Activated gamma-delta T cell (primary cell): ENCODE data around the gene CIAO2A.
"Not testable (repeated sequence)": the region's sequence is repeated elsewhere in the genome, so short reads cannot be mapped to it uniquely, and the experiment has no call there.

Experiments
- DNase-seq: peaks from one replicate; lab custom pipeline; 2025; lab: John Stamatoyannopoulos, UW

CIAO2A gene

GRCh38 chr15:64071931-64072765, 21.5 kb downstream of the CIAO2A start:
- DNase-seq: no peak

GRCh38 chr15:64070965-64071851, 22.4 kb downstream of the CIAO2A start:
- DNase-seq: no peak

- DNase-seq: no peak
Observed at GRCh38 chr15:64070106-64070505, 23.5 kb downstream of the CIAO2A start.

- no peak for DNase-seq
Observed at GRCh38 chr15:64068133-64068532, 25.5 kb downstream of the CIAO2A start.

- no peak for DNase-seq
Observed at GRCh38 chr15:64067564-64068030, 26.0 kb downstream of the CIAO2A start.

- DNase-seq: no peak
Observed at GRCh38 chr15:64066451-64066850, 27.2 kb downstream of the CIAO2A start.

- DNase-seq: peak; percentile 10
Observed at GRCh38 chr15:64060716-64061115, 32.9 kb downstream of the CIAO2A start.

- not testable (repeated sequence) for DNase-seq
Observed at GRCh38 chr15:64059104-64059503, 34.5 kb downstream of the CIAO2A start.

- no peak for DNase-seq
Observed at GRCh38 chr15:64058279-64058678, 35.4 kb downstream of the CIAO2A start.

- DNase-seq: not testable (repeated sequence)
Observed at GRCh38 chr15:64053674-64054073, 40.0 kb downstream of the CIAO2A start.

GRCh38 chr15:64052925-64053491, 40.6 kb downstream of the CIAO2A start:
- no peak for DNase-seq

- no peak for DNase-seq
Observed at GRCh38 chr15:64051407-64052259, 42.0 kb downstream of the CIAO2A start.

- no peak for DNase-seq
Observed at GRCh38 chr15:64051093-64051402, 42.6 kb downstream of the CIAO2A start.

- no peak for DNase-seq
Observed at GRCh38 chr15:64050281-64051092, 43.2 kb downstream of the CIAO2A start.

GRCh38 chr15:64048781-64049460, 44.7 kb downstream of the CIAO2A start:
- DNase-seq: no peak

- DNase-seq: peak; percentile 50
Observed at GRCh38 chr15:64046421-64047153, 47.1 kb downstream of the CIAO2A start, which contains the start of gene DAPK2. Gene DAPK2 (minus strand): TSS chr15:64046485. CDS start chr15:64040261, 6,224 bp downstream.

- DNase-seq: peak; percentile 44
Observed at GRCh38 chr15:64045774-64046420, 47.7 kb downstream of the CIAO2A start.

- DNase-seq: no peak
Observed at GRCh38 chr15:64045101-64045435, 48.6 kb downstream of the CIAO2A start.
